CD4-positive, alpha-beta T cell treated with Interleukin-2 at 100 ng/mL for 4 hours (primary cell): Measurements from ENCODE around the gene LIPI.
"Not testable (repeated sequence)": the region's sequence is repeated elsewhere in the genome, so short reads cannot be mapped to it uniquely, and the experiment has no call there.

Source experiments
- DNase-seq: peaks from one replicate; pipeline ENCODE4 v3.0.0-alpha.2; 2020; ENCODE audit warnings: low spot score

The LIPI gene

GRCh38 chr21:14072761-14073535 lies 137.8 kb downstream of the LIPI start:
- no peak for DNase-seq

DNA sequence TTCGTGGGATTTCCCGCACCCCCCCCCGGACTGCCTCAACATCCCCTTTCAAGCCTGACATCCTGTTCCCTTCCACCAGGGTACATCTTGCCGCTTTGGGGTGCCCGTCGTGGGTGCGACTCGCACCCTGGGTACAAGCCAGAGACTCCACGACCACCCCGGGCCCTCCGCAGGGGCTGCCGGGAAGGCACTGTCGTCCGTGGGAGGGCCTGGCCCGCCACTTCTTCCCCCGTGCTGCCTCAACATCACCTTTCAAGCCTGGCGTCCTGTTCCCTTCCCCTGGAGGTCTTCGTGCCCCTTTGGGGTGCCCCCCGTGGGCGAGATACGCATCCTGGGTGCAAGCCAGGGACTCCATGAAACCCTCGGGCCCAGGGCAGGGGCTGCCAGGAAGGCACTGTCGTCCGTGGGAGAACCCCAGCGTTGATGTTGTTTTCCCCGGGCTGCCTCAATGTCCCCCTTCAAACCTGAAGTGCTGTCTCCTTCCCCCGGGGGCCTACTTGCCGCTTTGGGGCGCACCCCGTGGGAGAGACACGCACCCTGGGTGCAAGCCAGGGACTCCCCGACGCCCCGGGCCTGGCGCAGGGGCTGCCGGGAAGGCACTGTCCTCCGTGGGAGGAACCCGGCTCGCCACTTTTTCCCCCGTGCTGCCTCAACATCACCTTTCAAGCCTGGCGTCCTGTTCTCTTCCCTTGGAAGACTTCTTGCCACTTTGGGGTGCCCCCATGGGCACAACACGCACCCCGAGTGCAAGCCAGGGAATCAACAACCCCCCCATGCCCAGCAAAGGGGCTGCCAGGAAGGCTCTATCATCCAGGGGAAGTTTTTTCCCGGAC lies 138.6 kb downstream of the LIPI start:
- no peak for DNase-seq

GRCh38 chr21:14070968-14071367 lies 139.8 kb downstream of the LIPI start:
- no peak for DNase-seq

DNA sequence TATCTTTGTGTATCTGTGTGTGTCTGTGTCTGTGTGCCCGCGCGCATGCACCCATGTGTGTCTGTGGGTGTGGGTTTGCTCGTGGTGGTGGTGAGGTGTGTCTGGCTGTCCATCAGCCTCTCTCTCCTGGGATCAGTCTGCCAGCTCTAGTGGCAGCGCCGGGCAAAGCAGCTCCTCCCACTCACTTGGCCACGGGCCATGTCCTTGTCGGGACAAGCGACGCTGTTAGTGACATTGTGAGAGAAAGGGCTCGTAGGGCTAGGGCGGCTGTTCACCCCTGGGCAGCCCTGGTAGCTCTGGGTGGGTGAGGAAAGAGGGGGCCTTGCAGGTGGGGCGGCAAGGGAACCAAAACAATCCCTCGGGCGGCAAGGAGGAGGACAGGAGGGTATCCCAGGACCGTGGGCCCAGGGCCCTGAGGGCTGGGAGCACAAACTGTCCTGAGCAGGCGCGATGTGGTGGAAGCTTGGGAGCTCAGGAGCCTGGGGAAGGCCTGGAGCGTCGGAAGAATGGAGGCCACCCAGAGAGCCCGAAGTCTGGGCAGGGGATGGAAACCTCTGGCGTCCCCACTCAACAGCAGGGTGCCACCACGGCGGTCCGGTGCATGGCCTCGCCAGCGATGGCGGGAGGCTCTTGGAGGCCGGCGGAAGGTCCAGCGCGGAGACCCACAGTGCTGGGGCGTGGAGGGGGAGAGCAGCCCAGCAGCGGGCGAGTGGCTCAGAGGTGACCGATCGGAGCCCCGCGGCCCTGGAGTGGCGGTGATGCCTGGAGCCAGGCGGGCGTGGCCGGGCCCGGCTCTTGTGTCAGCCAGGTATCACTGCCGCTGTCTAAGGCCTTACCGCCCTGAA lies 140.5 kb downstream of the LIPI start:
- DNase-seq = no peak

GRCh38 chr21:14064296-14064645 lies 146.5 kb downstream of the LIPI start:
- DNase-seq = no peak

DNA sequence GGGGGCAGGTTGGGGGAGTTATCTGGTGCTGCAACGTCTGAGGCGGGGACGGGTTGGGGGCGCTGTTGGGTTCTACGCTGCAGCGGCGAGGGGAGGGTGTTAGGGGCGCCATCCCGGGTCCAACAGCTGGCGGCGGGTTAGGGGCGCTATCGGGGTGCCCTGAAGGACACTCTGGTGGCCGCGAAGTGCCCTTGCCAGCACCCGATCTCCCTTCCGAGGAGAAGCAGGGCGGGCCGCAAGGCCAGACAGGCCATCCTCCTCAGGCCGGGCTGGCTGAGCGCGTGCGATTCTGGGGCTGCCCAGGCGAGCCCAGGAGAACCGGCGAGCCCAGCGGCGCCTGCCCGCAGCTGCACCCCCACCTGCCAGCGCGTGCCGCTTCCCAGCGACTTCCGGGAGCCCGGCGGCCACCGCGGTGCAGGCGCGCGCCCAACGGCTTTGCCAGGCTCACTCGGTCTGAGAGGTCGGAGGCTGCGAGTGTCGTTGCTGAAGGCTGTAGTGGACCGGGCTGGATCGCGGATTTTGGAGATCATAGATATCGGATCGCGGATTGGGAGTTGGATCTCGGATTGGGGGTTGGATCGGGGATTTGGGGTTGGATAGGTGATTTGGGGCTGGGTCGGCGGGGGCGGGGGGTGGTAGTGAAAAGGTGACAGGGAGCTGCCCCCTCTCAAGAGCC lies 147.0 kb downstream of the LIPI start:
- not testable (repeated sequence) for DNase-seq

DNA sequence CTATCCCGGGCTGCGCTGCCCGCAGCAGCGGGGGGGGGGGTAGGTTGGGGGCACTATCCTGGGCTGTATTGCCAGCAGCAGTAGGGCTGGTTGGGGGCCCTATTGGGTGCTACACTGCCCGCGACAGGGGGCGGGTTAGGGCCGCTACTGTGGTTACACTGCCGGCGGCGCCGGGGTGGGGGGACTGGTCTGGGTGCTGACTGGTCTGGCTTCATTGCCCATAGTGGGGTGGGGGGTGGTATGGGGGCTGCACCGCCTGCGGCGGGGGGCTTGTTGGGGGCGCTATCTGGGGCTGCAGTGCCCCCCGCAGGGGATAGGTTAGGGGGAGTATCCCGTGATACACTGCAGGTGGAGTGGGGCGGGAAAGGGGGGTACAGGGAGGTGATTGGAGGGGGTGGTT lies 148.1 kb downstream of the LIPI start:
- DNase-seq = not testable (repeated sequence)

- not testable (repeated sequence) for DNase-seq
These were observed 148.9 kb downstream of the LIPI start for GRCh38 chr21:14061820-14062219.

- DNase-seq = not testable (repeated sequence)
These were observed 151.6 kb downstream of the LIPI start for GRCh38 chr21:14058995-14059627.
